ENCODE results near the gene TERT. TPM values are rescaled to one million over a fixed set of nuclear protein-coding genes. Genes with fewer than 3 reads are reported as not detected.

TERT gene
- total and polyA plus RNA-seq, 2 of the 8 experiments (the other 6 are each of a cell fraction or from before 2014, with no cell fraction given) = 13.1 to 23.1 TPM

DNA sequence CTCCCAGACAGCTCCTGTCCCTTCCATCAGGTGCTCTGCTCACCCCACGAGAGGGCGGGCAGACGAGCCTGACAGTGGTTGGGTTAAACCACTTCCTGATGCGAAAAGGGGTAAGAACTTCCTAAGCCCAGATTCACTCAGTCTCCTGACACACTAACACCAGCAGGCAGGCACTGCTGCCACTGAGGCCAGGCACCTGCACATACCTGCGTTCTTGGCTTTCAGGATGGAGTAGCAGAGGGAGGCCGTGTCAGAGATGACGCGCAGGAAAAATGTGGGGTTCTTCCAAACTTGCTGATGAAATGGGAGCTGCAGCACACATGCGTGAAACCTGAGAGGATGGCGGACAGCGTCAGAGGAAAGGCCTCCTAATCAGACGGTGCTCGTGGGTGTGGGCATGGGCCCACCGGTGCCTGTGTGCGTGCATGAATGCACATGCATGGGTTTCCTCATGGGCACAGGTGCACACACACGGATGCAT, 39.7 kb downstream of the TERT start (continued):
- TF ChIP-seq ASH2L (IDR thresholded peaks at IDR 0.05; ENCODE audit: low read length) (no peak), HDAC6 (IDR thresholded peaks at IDR 0.05; ENCODE audit: low read depth, low read length) (no peak), SIX5 (IDR thresholded peaks at IDR 0.05; ENCODE audit: low read depth, low read length) (no peak), KDM1A (IDR thresholded peaks at IDR 0.05; ENCODE audit: borderline replicate concordance, low read length) (no peak)
- TF ChIP-seq, protein P1, sequence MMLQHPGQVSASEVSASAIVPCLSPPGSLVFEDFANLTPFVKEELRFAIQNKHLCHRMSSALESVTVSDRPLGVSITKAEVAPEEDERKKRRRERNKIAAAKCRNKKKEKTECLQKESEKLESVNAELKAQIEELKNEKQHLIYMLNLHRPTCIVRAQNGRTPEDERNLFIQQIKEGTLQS (IDR thresholded peaks at IDR 0.05; ENCODE audit: insufficient read depth, low read depth, low read length) = no peak
